H1 (cell line): Measurements from ENCODE around the gene UNK.

Source experiments
- CBX8 ChIP-seq: fragments of 300-800, 300-1000 bp; sonication (generic); IDR thresholded peaks from 2 replicates; pipeline ENCODE4 v1.7.1; 2016; ENCODE audit warnings: low read depth, low read length, borderline replicate concordance
- CTCF ChIP-seq, 3 experiments: IDR thresholded peaks; 1 replicate in 2 of 3; 2 replicates in 1 of 3; pipeline versions ENCODE4 v1.5.1 to v1.6.1; 2011; ENCODE audit warnings: low read length in 3 of 3, mild to moderate bottlenecking in 3 of 3, inconsistent platforms in 2 of 3, low read depth in 1 of 3, moderate library complexity in 1 of 3; ENCODE audit not compliant: insufficient read depth in 1 of 3; ENCODE audit errors: control extremely low read depth in 1 of 3
- POLR2A ChIP-seq, 2 experiments: IDR thresholded peaks; 1 replicate in 1 of 2; 2 replicates in 1 of 2; pipeline ENCODE4 v1.6.1; 2011; ENCODE audit warnings: low read depth in 2 of 2, low read length in 2 of 2, mild to moderate bottlenecking in 2 of 2; ENCODE audit errors: control extremely low read depth in 1 of 2

GRCh38 chr17:75783069-75783783 is 1.4 kb upstream of the UNK start:
- TF ChIP-seq CTCF (IDR thresholded peaks at IDR 0.05; ENCODE audit: control extremely low read depth in 1 of 3, insufficient read depth in 1 of 3, low read depth in 1 of 3, low read length in 3 of 3): peak in 2 of 3 experiments; percentile 14 to 48; a peak in 2 of 4 replicates
- no peak for TF ChIP-seq CBX8
- no peak for TF ChIP-seq POLR2A (IDR thresholded peaks at IDR 0.05; ENCODE audit: control extremely low read depth in 1 of 2, low read depth in 2 of 2, low read length in 2 of 2)
